Activated CD4-positive, alpha-beta T cell treated with anti-CD3 and anti-CD28 coated beads for 36 hours (primary cell): ENCODE data around the gene AP3B2. TPM values are rescaled to one million over a fixed set of nuclear protein-coding genes. Genes with fewer than 3 reads are reported as not detected.
A peak's percentile ranks its signal among the peaks of the same experiment; 100 is the strongest.
"Not testable (repeated sequence)": the region's sequence is repeated elsewhere in the genome, so short reads cannot be mapped to it uniquely, and the experiment has no call there.

ENCODE experiments used
- ATAC-seq: fragments of 200-7000 bp; cut with Tn5 transposase; one replicate; pipeline ENCODE4 v1.10.0; 2021; ENCODE audit warnings: mild to moderate bottlenecking, moderate library complexity
- CTCF ChIA-PET: fragments of 350-600 bp; sonication (Branson Sonifier 250); formaldehyde crosslinking; loops from one replicate; lab custom pipeline; 2021; ENCODE audit warnings: antibody characterized with exemption; lab: Charles Lee
- POLR2A ChIA-PET: fragments of 350-600 bp; sonication (Branson Sonifier 250); formaldehyde crosslinking; loops from one replicate; lab custom pipeline; 2021; ENCODE audit warnings: antibody characterized with exemption, inconsistent platforms; lab: Charles Lee
- DNase-seq: peaks from one replicate; pipeline ENCODE4 v3.0.0-alpha.2; 2020
- H3K27ac Mint-ChIP-seq: one replicate; pipeline ENCODE4 v1.8.0; 2021; ENCODE audit warnings: mixed read lengths
- H3K27me3 Mint-ChIP-seq: one replicate; pipeline ENCODE4 v1.8.0; 2021; ENCODE audit warnings: mixed read lengths
- H3K36me3 Mint-ChIP-seq: one replicate; pipeline ENCODE4 v1.8.0; 2021; ENCODE audit warnings: low read depth, mixed read lengths
- H3K4me1 Mint-ChIP-seq: one replicate; pipeline ENCODE4 v1.8.0; 2021; ENCODE audit warnings: mixed read lengths
- H3K4me3 Mint-ChIP-seq: one replicate; pipeline ENCODE4 v1.8.0; 2021; ENCODE audit warnings: mild to moderate bottlenecking, moderate library complexity, mixed read lengths
- H3K9me3 Mint-ChIP-seq: one replicate; pipeline ENCODE4 v1.8.0; 2021; ENCODE audit warnings: low read depth, mixed read lengths
- intact Hi-C, 2 experiments: fragments of 100-400 bp; cut with DNase I in 1 of 2; cut with micrococcal nuclease in 1 of 2; formaldehyde crosslinking; loops; one replicate each; pipeline versions ENCODE4 v1.14.2 to v1.15.1; 2022 to 2024; cut with DNase I, micrococcal nuclease
- total RNA-seq, 2 experiments: library from RNA; stranded (reverse); gene quantifications; one replicate each; pipeline ENCODE4 v1.2.3, GENCODE V29; 2021

Gene AP3B2
- total RNA-seq, 2 experiments from 2014 or later: 0.39 to 0.59 TPM

- CTCF ChIA-PET: no interaction called here
Observed at GRCh38 chr15:82648257-82649103, 61.2 kb downstream of the AP3B2 start.

GRCh38 chr15:82647835-82648256, 61.8 kb downstream of the AP3B2 start:
- Mint-ChIP-seq H3K9me3 (no peaks in the 10 kb centered on the region), H3K27ac (no peak overlapping the region), H3K4me1 (peaks cover 3% of the 10 kb centered on the region), H3K27me3 (peaks cover 43% of the 10 kb centered on the region), H3K4me3 (no peak overlapping the region), H3K36me3 (no peaks in the 10 kb centered on the region)
- intact Hi-C loops: loop anchor here in 1 of 2 experiments (1.0 to 5.0 kb wide), 3 partner anchors 32 to 106 kb away; partner anchors contain the start of genes AP3B2 and RPS17
- ChIA-PET CTCF (no interaction called here), POLR2A (no interaction called here)
- DNase-seq (peak; percentile 59), ATAC-seq (peak; percentile 61)

More at GRCh38 chr15:82648257-82649103, 61.2 kb downstream of the AP3B2 start:
- no peak for DNase-seq
- H3K9me3 Mint-ChIP-seq: no peaks in the 10 kb centered on the region
- H3K27ac Mint-ChIP-seq: no peak overlapping the region
- POLR2A ChIA-PET: no interaction called here
- peaks cover 3% of the 10 kb centered on the region for H3K4me1 Mint-ChIP-seq
- no peak for ATAC-seq
- no peaks in the 10 kb centered on the region for H3K36me3 Mint-ChIP-seq
- peaks cover 41% of the 10 kb centered on the region for H3K27me3 Mint-ChIP-seq
- no peak overlapping the region for H3K4me3 Mint-ChIP-seq
- intact Hi-C loops: loop anchor here in 1 of 2 experiments (5.0 kb wide), 1 partner anchor 106 kb away; the partner anchor contains the start of gene RPS17

GRCh38 chr15:82647045-82647834, 62.4 kb downstream of the AP3B2 start, which contains the start of gene CPEB1:
Gene CPEB1, minus strand, starts transcription at chr15:82647363. Its CDS starts 18,904 bp downstream, at chr15:82628459.
- CTCF ChIA-PET: interaction anchor here (0.7 kb wide), 1 partner anchor 356 kb away, joined by 3 read pairs; no protein-coding TSS in a partner anchor
- H3K4me1 Mint-ChIP-seq: peaks cover 3% of the 10 kb centered on the region
- intact Hi-C loops: loop anchor here in 1 of 2 experiments (1.0 to 5.0 kb wide), 3 partner anchors 33 to 105 kb away; partner anchors contain the start of genes AP3B2 and RPS17
- H3K36me3 Mint-ChIP-seq: no peaks in the 10 kb centered on the region
- no peak within 1 kb of the TSS for H3K27ac Mint-ChIP-seq
- H3K27me3 Mint-ChIP-seq: peaks cover 42% of the 10 kb centered on the region
- no peaks in the 10 kb centered on the region for H3K9me3 Mint-ChIP-seq
- peak; percentile 66 for ATAC-seq
- peak; percentile 60 for DNase-seq
- POLR2A ChIA-PET: no interaction called here
- H3K4me3 Mint-ChIP-seq: no peak within 1 kb of the TSS

GRCh38 chr15:82646250-82647044, 63.2 kb downstream of the AP3B2 start:
- POLR2A ChIA-PET: no interaction called here
- Mint-ChIP-seq H3K4me3 (no peak overlapping the region), H3K4me1 (peaks cover 3% of the 10 kb centered on the region), H3K27me3 (peaks cover 41% of the 10 kb centered on the region), H3K36me3 (no peaks in the 10 kb centered on the region), H3K9me3 (no peaks in the 10 kb centered on the region), H3K27ac (no peak overlapping the region)
- peak; percentile 36 for DNase-seq
- CTCF ChIA-PET: interaction anchor here (0.7 kb wide), 1 partner anchor 357 kb away, joined by 3 read pairs; no protein-coding TSS in a partner anchor
- ATAC-seq: peak; percentile 51
- intact Hi-C loops: loop anchor here in 1 of 2 experiments (1.0 to 5.0 kb wide), 3 partner anchors 34 to 104 kb away; partner anchors contain the start of genes AP3B2 and RPS17

GRCh38 chr15:82644967-82645852, 64.5 kb downstream of the AP3B2 start:
- DNase-seq, H3K27ac Mint-ChIP-seq, H3K36me3 Mint-ChIP-seq, H3K4me3 Mint-ChIP-seq, POLR2A ChIA-PET, H3K4me1 Mint-ChIP-seq, H3K9me3 Mint-ChIP-seq, ATAC-seq: not testable (repeated sequence)
- peaks cover 53% of the 10 kb centered on the region for H3K27me3 Mint-ChIP-seq
- CTCF ChIA-PET: interaction anchor here (0.7 to 1.3 kb wide), 3 partner anchors 41 to 610 kb away, joined by 3 to 4 read pairs (median 4); no protein-coding TSS in a partner anchor
- intact Hi-C loops: loop anchor here in 1 of 2 experiments (5.0 kb wide), 1 partner anchor 103 kb away; the partner anchor contains the start of gene RPS17

- intact Hi-C loops: no loop called here
- POLR2A ChIA-PET: no interaction called here
Observed at GRCh38 chr15:82643992-82644391, 65.7 kb downstream of the AP3B2 start.

GRCh38 chr15:82642656-82643055, 67.0 kb downstream of the AP3B2 start:
- ATAC-seq: no peak
- Mint-ChIP-seq H3K36me3 (no peaks in the 10 kb centered on the region), H3K27ac (no peak overlapping the region), H3K4me3 (no peak overlapping the region), H3K27me3 (peaks cover 51% of the 10 kb centered on the region), H3K9me3 (no peaks in the 10 kb centered on the region), H3K4me1 (peaks cover 3% of the 10 kb centered on the region)
- no peak for DNase-seq
- ChIA-PET POLR2A (no interaction called here), CTCF (interaction anchor here (1.1 kb wide), 1 partner anchor 19 kb away, joined by 3 read pairs; no protein-coding TSS in a partner anchor)
- intact Hi-C loops: no loop called here

More at GRCh38 chr15:82643992-82644391, 65.7 kb downstream of the AP3B2 start:
- H3K36me3 Mint-ChIP-seq: no peaks in the 10 kb centered on the region
- peaks cover 3% of the 10 kb centered on the region for H3K4me1 Mint-ChIP-seq
- H3K4me3 Mint-ChIP-seq: no peak overlapping the region
- ATAC-seq (no peak), DNase-seq (no peak)
- no peak overlapping the region for H3K27ac Mint-ChIP-seq
- no peaks in the 10 kb centered on the region for H3K9me3 Mint-ChIP-seq
- peaks cover 58% of the 10 kb centered on the region for H3K27me3 Mint-ChIP-seq
- CTCF ChIA-PET: interaction anchor here (1.1 kb wide), 1 partner anchor 17 kb away, joined by 3 read pairs; no protein-coding TSS in a partner anchor

GRCh38 chr15:82641129-82641798, 68.4 kb downstream of the AP3B2 start:
- intact Hi-C loops: no loop called here
- ChIA-PET CTCF (interaction anchor here (0.7 to 1.0 kb wide), 2 partner anchors 109 to 354 kb away, joined by 3 read pairs; no protein-coding TSS in a partner anchor), POLR2A (no interaction called here)
- no peaks in the 10 kb centered on the region for H3K9me3 Mint-ChIP-seq
- peaks cover 3% of the 10 kb centered on the region for H3K4me1 Mint-ChIP-seq
- no peak for ATAC-seq
- H3K4me3 Mint-ChIP-seq: no peak overlapping the region
- no peak overlapping the region for H3K27ac Mint-ChIP-seq
- no peaks in the 10 kb centered on the region for H3K36me3 Mint-ChIP-seq
- peaks cover 57% of the 10 kb centered on the region for H3K27me3 Mint-ChIP-seq
- no peak for DNase-seq

- ChIA-PET POLR2A (no interaction called here), CTCF (no interaction called here)
- Mint-ChIP-seq H3K4me1 (no peaks in the 10 kb centered on the region), H3K27ac (no peak overlapping the region), H3K9me3 (no peaks in the 10 kb centered on the region), H3K36me3 (no peaks in the 10 kb centered on the region), H3K27me3 (peaks cover 60% of the 10 kb centered on the region), H3K4me3 (no peak overlapping the region)
- intact Hi-C loops: no loop called here
- DNase-seq: no peak
- no peak for ATAC-seq
Observed at GRCh38 chr15:82640672-82641071, 69.0 kb downstream of the AP3B2 start.
